Gastrocnemius medialis (tissue), 4 donors: Measurements from ENCODE around the gene PTPN20.
"Not testable (repeated sequence)": the region's sequence is repeated elsewhere in the genome, so short reads cannot be mapped to it uniquely, and the experiment has no call there.

Experiments
- POLR2A ChIP-seq, 2 donors: fragments of 450-650 bp; IDR thresholded peaks; one replicate each; pipeline ENCODE4 v1.6.1; 2017; ENCODE audit warnings: antibody characterized with exemption in 2 of 2, mild to moderate bottlenecking in 2 of 2, moderate library complexity in 2 of 2
- TF ChIP-seq, protein P1 (sequence below), 5 experiments: fragments of 450-650 bp in 3 of 5; fragments of 200-600 bp in 2 of 5; sonication (generic) in 2 of 5; IDR thresholded peaks in 4 of 5; conservative IDR thresholded peaks in 1 of 5; 1 replicate in 4 of 5; 2 replicates in 1 of 5; pipeline ENCODE4 v1.5.1; 2016 to 2019; ENCODE audit warnings: antibody characterized with exemption in 5 of 5, mild to moderate bottlenecking in 3 of 5, moderate library complexity in 3 of 5

DNA sequence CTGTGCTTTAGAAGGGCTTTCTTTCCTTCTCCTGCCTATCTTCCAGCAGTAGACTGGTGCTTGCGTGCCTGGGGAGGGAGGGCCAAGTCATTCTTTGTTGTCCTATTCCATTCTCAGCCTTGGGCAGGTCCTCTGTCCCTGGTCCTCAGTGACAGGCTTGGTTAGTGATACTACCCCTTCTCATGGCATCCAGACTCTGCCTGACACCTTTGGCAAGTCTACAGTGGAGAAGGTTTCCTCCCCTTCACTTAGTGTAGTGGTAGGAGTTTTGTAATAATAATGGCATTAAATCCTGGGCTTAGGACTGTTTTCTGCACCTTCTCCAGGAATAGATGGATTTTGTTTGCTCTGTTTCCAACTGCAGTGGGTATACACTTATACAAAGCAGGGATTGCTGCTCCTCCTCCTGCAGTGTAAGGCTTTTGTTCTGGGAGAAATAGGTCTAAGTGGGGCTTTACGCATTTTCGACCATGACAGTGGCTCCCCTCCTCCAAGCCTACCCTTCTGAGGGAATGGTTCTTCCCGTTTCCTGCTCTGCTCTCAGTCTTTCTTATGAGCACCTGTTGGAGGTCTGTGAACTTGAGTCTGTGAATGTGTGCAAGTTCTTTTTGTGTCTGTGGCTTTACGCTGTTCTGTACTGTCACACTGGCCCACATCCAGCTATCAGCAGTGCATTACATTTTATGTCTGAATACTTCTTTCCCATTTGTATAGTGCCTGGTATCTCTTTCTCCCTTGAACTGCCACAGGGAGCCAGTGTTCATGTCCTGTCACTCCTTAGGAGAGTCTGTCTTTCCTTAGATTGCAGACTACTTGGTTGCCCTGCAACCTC is 37.7 kb downstream of the PTPN20 start:
- TF ChIP-seq POLR2A (IDR thresholded peaks at IDR 0.05) = not testable (repeated sequence)
- TF ChIP-seq, protein P1, sequence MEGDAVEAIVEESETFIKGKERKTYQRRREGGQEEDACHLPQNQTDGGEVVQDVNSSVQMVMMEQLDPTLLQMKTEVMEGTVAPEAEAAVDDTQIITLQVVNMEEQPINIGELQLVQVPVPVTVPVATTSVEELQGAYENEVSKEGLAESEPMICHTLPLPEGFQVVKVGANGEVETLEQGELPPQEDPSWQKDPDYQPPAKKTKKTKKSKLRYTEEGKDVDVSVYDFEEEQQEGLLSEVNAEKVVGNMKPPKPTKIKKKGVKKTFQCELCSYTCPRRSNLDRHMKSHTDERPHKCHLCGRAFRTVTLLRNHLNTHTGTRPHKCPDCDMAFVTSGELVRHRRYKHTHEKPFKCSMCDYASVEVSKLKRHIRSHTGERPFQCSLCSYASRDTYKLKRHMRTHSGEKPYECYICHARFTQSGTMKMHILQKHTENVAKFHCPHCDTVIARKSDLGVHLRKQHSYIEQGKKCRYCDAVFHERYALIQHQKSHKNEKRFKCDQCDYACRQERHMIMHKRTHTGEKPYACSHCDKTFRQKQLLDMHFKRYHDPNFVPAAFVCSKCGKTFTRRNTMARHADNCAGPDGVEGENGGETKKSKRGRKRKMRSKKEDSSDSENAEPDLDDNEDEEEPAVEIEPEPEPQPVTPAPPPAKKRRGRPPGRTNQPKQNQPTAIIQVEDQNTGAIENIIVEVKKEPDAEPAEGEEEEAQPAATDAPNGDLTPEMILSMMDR (IDR thresholded peaks at IDR 0.05 in 4 of 5, conservative IDR thresholded peaks at IDR 0.05 in 1 of 5) = not testable (repeated sequence)
